Measurements from ENCODE around the gene LGI2.

Gene LGI2

DNA sequence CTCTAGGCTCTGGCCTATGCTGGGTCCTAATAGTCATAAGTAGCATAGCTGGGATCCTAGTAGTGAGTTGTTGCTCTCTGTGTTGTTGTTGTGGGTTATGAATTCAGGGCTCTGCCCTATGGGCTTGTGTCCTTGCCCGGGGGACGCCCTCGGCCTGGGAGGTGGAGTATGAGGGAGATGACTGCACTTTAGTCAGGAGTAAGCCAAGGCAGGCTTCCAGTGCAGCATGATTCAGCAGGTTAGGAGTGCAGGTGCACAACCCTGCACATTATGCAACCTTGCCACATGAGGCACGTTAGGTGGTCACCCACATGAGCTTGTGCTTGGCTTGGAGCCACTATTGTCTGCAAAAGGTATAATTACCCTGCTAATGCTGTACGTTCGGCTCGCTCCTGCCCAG is 59.6 kb downstream of the LGI2 start:
- H3K27me3 ChIP-seq (ENCODE audit: control insufficient read depth, insufficient read depth, low read length), result no peaks in the 10 kb centered on the region
- H3K9ac ChIP-seq (ENCODE audit: low read length), result no peak overlapping the region
- H3K4me3 ChIP-seq (ENCODE audit: low read length), result no peak overlapping the region
- no peaks in the 10 kb centered on the region for H3K4me1 ChIP-seq (ENCODE audit: control insufficient read depth, low read depth, low read length)
- H3K36me3 ChIP-seq (ENCODE audit: control insufficient read depth, low read depth, low read length), result no peaks in the 10 kb centered on the region
- H3K9me3 ChIP-seq (ENCODE audit: control insufficient read depth, low read depth, low read length), result peaks cover 5% of the 10 kb centered on the region
- no peak overlapping the region for H3K27ac ChIP-seq (ENCODE audit: low read length)

DNA sequence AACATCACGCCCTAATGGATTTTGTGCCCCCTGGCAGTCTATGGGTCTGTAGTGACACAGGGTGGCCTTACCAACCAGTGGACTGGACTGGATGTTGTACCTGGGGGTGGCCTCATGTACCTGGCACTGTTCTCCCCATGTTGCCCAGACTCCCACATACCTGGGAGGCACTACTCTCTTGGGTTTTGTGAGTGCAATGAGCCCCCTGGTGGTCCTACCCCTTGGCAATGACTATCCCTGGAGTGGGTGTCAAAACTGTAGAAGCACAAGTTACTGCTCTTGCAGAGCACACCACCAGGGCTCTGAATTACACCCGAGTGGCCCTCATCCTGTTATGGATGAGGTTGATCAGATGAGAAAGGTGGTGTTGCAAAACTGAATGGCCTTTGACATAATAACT is 60.1 kb downstream of the LGI2 start:
- no peaks in the 10 kb centered on the region for H3K4me1 ChIP-seq (ENCODE audit: control insufficient read depth, low read depth, low read length)
- peaks cover 11% of the 10 kb centered on the region for H3K9me3 ChIP-seq (ENCODE audit: control insufficient read depth, low read depth, low read length)
- no peaks in the 10 kb centered on the region for H3K36me3 ChIP-seq (ENCODE audit: control insufficient read depth, low read depth, low read length)
- no peak overlapping the region for H3K27ac ChIP-seq (ENCODE audit: low read length)
- no peak overlapping the region for H3K9ac ChIP-seq (ENCODE audit: low read length)
- H3K4me3 ChIP-seq (ENCODE audit: low read length), result no peak overlapping the region
- no peaks in the 10 kb centered on the region for H3K27me3 ChIP-seq (ENCODE audit: control insufficient read depth, insufficient read depth, low read length)

DNA sequence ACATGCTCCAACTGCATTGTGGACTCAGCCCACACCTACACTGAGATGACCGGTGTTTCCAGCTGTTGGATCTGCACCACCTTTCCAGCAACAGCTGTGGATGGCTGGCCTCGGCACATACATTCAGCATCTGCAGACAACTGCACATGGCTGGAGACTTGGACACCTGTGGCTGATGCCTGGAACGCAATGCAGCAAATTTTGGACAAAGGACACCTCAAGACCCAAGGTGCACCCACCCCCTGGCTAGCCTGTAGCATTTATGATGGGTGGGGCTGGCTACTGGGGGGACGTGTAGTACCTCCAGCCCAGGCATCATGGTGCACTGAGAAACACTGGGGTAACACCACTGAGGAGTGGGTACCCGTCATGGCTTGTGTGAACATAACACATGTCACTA is 60.6 kb downstream of the LGI2 start:
- Histone ChIP-seq H3K27me3 (ENCODE audit: control insufficient read depth, insufficient read depth, low read length) (no peaks in the 10 kb centered on the region), H3K9me3 (ENCODE audit: control insufficient read depth, low read depth, low read length) (peaks cover 15% of the 10 kb centered on the region), H3K4me1 (ENCODE audit: control insufficient read depth, low read depth, low read length) (no peaks in the 10 kb centered on the region), H3K27ac (ENCODE audit: low read length) (no peak overlapping the region), H3K4me3 (ENCODE audit: low read length) (no peak overlapping the region), H3K9ac (ENCODE audit: low read length) (no peak overlapping the region), H3K36me3 (ENCODE audit: control insufficient read depth, low read depth, low read length) (no peaks in the 10 kb centered on the region)

DNA sequence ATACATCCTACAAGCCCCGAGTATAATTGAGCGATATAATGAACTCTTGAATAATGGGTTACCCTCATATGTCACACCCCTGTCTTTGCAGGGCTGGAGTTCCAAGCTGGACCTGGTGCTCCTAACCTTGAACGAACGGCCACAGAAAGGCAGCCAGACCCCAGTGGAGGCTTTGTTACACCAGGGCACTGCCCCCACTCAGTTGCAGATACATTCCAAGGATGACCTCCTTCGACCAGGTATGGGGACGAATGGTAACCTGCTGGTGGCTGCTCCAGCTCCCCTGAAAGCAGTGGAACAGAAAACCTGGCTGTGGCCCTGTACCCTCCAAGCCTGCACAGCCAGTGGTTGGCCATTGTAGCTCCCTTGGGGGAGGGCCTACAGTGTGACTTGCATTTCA is 61.3 kb downstream of the LGI2 start:
- Histone ChIP-seq H3K9ac (ENCODE audit: low read length) (no peak overlapping the region), H3K36me3 (ENCODE audit: control insufficient read depth, low read depth, low read length) (no peaks in the 10 kb centered on the region), H3K27ac (ENCODE audit: low read length) (no peak overlapping the region), H3K9me3 (ENCODE audit: control insufficient read depth, low read depth, low read length) (peaks cover 21% of the 10 kb centered on the region), H3K4me1 (ENCODE audit: control insufficient read depth, low read depth, low read length) (no peaks in the 10 kb centered on the region), H3K27me3 (ENCODE audit: control insufficient read depth, insufficient read depth, low read length) (no peaks in the 10 kb centered on the region), H3K4me3 (ENCODE audit: low read length) (no peak overlapping the region)

DNA sequence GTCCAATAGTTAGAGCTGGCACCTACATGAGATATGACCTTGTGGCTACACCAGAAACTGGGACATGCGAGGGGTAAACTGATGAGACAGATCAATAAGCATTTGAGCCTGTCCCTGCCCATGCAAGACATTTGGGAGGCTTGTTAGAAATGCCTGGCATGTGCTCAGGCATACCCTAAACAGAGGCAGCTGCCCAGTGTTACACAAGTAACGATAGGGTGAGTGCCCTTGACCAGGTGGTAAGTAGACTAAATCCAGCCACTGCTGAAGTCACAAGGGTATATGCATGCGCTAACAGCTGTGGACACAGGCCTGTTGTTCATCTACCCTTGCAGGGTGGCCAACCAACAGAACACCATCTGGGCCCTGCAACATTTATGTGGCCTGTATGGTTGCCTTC is 61.8 kb downstream of the LGI2 start:
- Histone ChIP-seq H3K4me1 (ENCODE audit: control insufficient read depth, low read depth, low read length) (no peaks in the 10 kb centered on the region), H3K9ac (ENCODE audit: low read length) (no peak overlapping the region)

DNA sequence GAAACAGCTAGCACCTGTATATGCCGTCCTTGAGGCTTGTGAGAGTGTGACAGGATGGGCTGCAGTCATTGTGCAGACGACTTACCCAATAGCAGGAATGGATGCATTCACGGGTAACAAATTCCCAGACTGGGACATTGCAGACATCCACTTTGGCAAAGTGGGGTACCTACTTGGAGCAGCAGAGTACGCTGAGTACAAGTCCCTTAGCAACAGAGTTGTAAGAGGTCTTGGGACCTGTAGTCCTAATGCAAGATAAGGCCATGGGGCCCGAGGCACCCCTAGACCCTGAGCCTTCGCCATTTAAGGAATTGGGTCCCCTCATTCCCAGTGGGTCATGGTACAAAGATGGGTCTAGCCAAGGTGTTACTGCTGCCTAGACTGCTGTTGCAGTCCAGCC is 62.5 kb downstream of the LGI2 start:
- Histone ChIP-seq H3K9ac (ENCODE audit: low read length) (no peak overlapping the region), H3K4me1 (ENCODE audit: control insufficient read depth, low read depth, low read length) (no peaks in the 10 kb centered on the region), H3K4me3 (ENCODE audit: low read length) (no peak overlapping the region)

More for the DNA sequence above, 61.8 kb downstream of the LGI2 start:
- Histone ChIP-seq H3K27ac (ENCODE audit: low read length) (no peak overlapping the region), H3K27me3 (ENCODE audit: control insufficient read depth, insufficient read depth, low read length) (no peaks in the 10 kb centered on the region), H3K9me3 (ENCODE audit: control insufficient read depth, low read depth, low read length) (peaks cover 21% of the 10 kb centered on the region), H3K36me3 (ENCODE audit: control insufficient read depth, low read depth, low read length) (no peaks in the 10 kb centered on the region), H3K4me3 (ENCODE audit: low read length) (no peak overlapping the region)

DNA sequence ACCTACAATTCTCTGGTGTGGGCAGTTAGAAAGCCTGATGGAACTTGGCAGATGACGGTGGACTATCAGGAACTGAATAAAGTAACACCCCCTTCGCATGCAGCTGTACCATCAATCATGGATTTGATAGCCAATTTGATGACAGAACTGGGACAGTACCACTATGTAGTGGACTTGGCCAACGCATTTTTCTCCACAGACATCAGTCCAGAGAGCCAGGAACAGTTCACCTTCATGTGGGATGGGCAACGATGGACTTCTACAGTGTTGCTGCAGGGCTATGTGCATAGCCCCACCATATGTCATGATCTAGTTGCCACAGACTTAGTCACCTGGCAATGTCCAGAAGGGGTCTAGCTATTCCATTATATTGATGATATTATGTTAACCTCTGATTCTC is 63.4 kb downstream of the LGI2 start:
- H3K9ac ChIP-seq (ENCODE audit: low read length), result no peak overlapping the region
- no peak overlapping the region for H3K27ac ChIP-seq (ENCODE audit: low read length)
- H3K27me3 ChIP-seq (ENCODE audit: control insufficient read depth, insufficient read depth, low read length), result no peaks in the 10 kb centered on the region
- no peaks in the 10 kb centered on the region for H3K36me3 ChIP-seq (ENCODE audit: control insufficient read depth, low read depth, low read length)
- H3K9me3 ChIP-seq (ENCODE audit: control insufficient read depth, low read depth, low read length), result peaks cover 24% of the 10 kb centered on the region
- no peak overlapping the region for H3K4me3 ChIP-seq (ENCODE audit: low read length)
- no peaks in the 10 kb centered on the region for H3K4me1 ChIP-seq (ENCODE audit: control insufficient read depth, low read depth, low read length)

More for the DNA sequence above, 62.5 kb downstream of the LGI2 start:
- H3K27ac ChIP-seq (ENCODE audit: low read length), result no peak overlapping the region
- H3K27me3 ChIP-seq (ENCODE audit: control insufficient read depth, insufficient read depth, low read length), result no peaks in the 10 kb centered on the region
- H3K36me3 ChIP-seq (ENCODE audit: control insufficient read depth, low read depth, low read length), result no peaks in the 10 kb centered on the region
- H3K9me3 ChIP-seq (ENCODE audit: control insufficient read depth, low read depth, low read length), result peaks cover 21% of the 10 kb centered on the region

DNA sequence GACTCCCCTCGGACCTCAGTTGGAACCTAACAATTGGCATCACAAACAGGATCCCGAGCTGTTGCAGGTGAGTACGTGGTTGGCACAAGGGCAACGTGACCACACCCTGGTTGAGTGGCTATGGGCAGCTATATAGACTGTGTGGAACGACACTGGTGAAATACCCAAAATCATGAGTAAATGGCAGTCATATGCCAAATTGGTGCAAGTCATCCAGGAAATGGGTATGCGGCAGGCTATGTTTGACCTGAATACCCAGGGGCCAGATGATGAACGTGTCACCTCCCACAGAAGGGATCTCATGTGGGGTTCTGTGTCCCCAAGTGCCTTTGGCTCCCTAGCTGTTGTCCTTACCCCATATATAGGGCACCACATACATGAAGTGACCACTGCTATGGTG is 64.7 kb downstream of the LGI2 start:
- no peak overlapping the region for H3K9ac ChIP-seq (ENCODE audit: low read length)
- no peak overlapping the region for H3K4me3 ChIP-seq (ENCODE audit: low read length)
- no peaks in the 10 kb centered on the region for H3K27me3 ChIP-seq (ENCODE audit: control insufficient read depth, insufficient read depth, low read length)
- no peaks in the 10 kb centered on the region for H3K36me3 ChIP-seq (ENCODE audit: control insufficient read depth, low read depth, low read length)
- H3K27ac ChIP-seq (ENCODE audit: low read length), result no peak overlapping the region
- H3K9me3 ChIP-seq (ENCODE audit: control insufficient read depth, low read depth, low read length), result peaks cover 24% of the 10 kb centered on the region
- H3K4me1 ChIP-seq (ENCODE audit: control insufficient read depth, low read depth, low read length), result no peaks in the 10 kb centered on the region

DNA sequence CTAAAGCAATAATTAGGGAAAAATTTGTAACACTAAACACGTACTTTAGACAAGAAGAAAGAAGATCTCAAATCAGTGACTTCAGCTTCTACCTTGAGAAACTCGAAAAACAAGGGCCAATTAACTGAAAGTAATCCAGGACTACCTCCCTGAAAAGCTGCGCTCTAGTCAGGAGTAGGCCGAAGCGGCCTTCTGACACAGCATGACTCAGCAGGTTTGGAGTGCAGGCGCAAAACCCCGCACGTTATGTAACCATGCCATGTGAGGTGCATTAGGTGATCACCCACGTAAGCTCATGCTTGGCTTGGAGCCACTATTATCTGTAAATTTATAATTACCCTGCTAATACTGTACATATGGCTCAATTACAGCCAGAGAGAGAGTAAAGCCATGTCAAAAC is 65.1 kb downstream of the LGI2 start:
- no peaks in the 10 kb centered on the region for H3K36me3 ChIP-seq (ENCODE audit: control insufficient read depth, low read depth, low read length)
- H3K9ac ChIP-seq (ENCODE audit: low read length), result no peak overlapping the region
- no peak overlapping the region for H3K27ac ChIP-seq (ENCODE audit: low read length)
- peaks cover 24% of the 10 kb centered on the region for H3K9me3 ChIP-seq (ENCODE audit: control insufficient read depth, low read depth, low read length)
- no peaks in the 10 kb centered on the region for H3K27me3 ChIP-seq (ENCODE audit: control insufficient read depth, insufficient read depth, low read length)
- H3K4me3 ChIP-seq (ENCODE audit: low read length), result no peak overlapping the region
- H3K4me1 ChIP-seq (ENCODE audit: control insufficient read depth, low read depth, low read length), result no peaks in the 10 kb centered on the region

DNA sequence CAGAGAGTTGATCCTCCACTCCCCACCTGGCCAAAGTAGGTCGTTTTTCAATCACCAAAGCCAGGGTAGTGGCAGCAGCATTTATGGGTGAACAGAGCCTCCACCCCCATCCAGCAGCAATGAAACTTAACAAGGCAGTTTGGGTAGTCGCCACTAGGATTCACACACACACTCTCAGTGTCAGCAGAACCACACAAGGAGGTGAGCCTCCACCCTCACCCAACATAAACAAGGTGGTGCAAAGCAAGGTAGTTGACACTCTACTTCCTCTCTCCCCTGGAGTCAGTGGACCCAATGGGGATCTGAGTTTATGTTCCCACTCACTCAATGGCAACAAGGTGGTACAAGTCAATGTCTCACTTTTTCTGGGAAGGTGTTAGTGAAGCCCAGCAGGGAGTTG is 67.5 kb downstream of the LGI2 start:
- Histone ChIP-seq H3K27ac (ENCODE audit: low read length) (no peak overlapping the region), H3K9me3 (ENCODE audit: control insufficient read depth, low read depth, low read length) (peaks cover 24% of the 10 kb centered on the region), H3K9ac (ENCODE audit: low read length) (no peak overlapping the region), H3K36me3 (ENCODE audit: control insufficient read depth, low read depth, low read length) (no peaks in the 10 kb centered on the region), H3K27me3 (ENCODE audit: control insufficient read depth, insufficient read depth, low read length) (no peaks in the 10 kb centered on the region), H3K4me3 (ENCODE audit: low read length) (no peak overlapping the region), H3K4me1 (ENCODE audit: control insufficient read depth, low read depth, low read length) (no peaks in the 10 kb centered on the region)

DNA sequence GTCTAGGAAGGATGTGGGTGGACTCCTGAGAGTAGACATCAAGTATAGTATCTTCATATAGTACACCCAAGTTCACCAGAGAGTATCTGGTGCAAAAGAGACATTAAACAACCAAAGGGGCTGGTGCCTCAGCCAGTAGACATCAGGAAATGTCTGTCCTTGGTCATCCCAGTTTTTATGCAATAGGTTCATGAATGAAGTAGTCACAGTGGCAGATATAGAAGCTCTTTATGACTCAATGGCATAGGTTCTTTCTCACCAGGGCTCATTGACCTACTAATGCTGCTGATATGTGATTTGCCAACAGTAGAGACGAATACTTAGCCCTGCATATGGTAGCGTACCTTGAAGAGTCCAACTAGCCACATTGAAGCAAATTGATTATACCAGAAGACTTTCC is 72.9 kb downstream of the LGI2 start:
- no peak overlapping the region for H3K9ac ChIP-seq (ENCODE audit: low read length)
- no peak overlapping the region for H3K4me3 ChIP-seq (ENCODE audit: low read length)
- peaks cover 7% of the 10 kb centered on the region for H3K4me1 ChIP-seq (ENCODE audit: control insufficient read depth, low read depth, low read length)
- H3K27me3 ChIP-seq (ENCODE audit: control insufficient read depth, insufficient read depth, low read length), result no peaks in the 10 kb centered on the region
- H3K36me3 ChIP-seq (ENCODE audit: control insufficient read depth, low read depth, low read length), result no peaks in the 10 kb centered on the region
- H3K9me3 ChIP-seq (ENCODE audit: control insufficient read depth, low read depth, low read length), result peaks cover under 1% of the 10 kb centered on the region
- H3K27ac ChIP-seq (ENCODE audit: low read length), result no peak overlapping the region

DNA sequence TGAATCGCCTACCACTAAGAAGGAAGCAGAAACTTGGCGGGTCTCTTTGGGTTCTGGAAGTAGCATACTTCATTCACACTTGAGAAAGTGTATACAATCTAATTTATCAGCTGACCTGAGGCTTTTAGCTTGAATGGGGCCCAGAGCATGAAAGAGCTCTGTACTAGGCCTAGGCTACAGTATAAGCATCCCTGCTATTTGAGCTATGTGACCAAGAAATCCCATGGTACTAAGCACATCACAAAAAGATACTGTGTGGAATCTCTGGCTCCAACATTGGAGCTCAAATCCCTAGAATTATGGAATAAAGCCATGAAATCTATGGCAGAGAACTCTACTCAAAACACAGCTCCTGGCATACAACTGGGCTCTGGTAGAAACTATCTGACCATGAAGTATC is 74.0 kb downstream of the LGI2 start:
- Histone ChIP-seq H3K4me3 (ENCODE audit: low read length) (no peak overlapping the region), H3K9me3 (ENCODE audit: control insufficient read depth, low read depth, low read length) (no peaks in the 10 kb centered on the region), H3K27ac (ENCODE audit: low read length) (no peak overlapping the region), H3K36me3 (ENCODE audit: control insufficient read depth, low read depth, low read length) (no peaks in the 10 kb centered on the region), H3K9ac (ENCODE audit: low read length) (no peak overlapping the region), H3K4me1 (ENCODE audit: control insufficient read depth, low read depth, low read length) (peaks cover 7% of the 10 kb centered on the region), H3K27me3 (ENCODE audit: control insufficient read depth, insufficient read depth, low read length) (no peaks in the 10 kb centered on the region)
